Measurements from ENCODE around the gene DUSP22.

The DUSP22 gene

GRCh38 chr6:319177-320131, 27.2 kb downstream of the DUSP22 start:
- TF ChIP-seq ZNF70 (CRISPR knock-in tag; IDR thresholded peaks at IDR 0.05) (no peak), PPARA (CRISPR knock-in tag; IDR thresholded peaks at IDR 0.05; ENCODE audit: borderline replicate concordance) (no peak), TCF4 (CRISPR knock-in tag; IDR thresholded peaks at IDR 0.05; ENCODE audit: borderline replicate concordance) (no peak), ARNTL (CRISPR knock-in tag; IDR thresholded peaks at IDR 0.05; ENCODE audit: borderline replicate concordance, low read depth) (no peak), PATZ1 (CRISPR knock-in tag; IDR thresholded peaks at IDR 0.05; ENCODE audit: borderline replicate concordance) (no peak), ZFP3 (CRISPR knock-in tag; IDR thresholded peaks at IDR 0.05) (no peak)
- ATAC-seq: no peak

GRCh38 chr6:320351-321157, 28.3 kb downstream of the DUSP22 start:
- no peak for ATAC-seq
- no peak for TF ChIP-seq ARNTL (CRISPR knock-in tag; IDR thresholded peaks at IDR 0.05; ENCODE audit: borderline replicate concordance, low read depth)
- TF ChIP-seq PPARA (CRISPR knock-in tag; IDR thresholded peaks at IDR 0.05; ENCODE audit: borderline replicate concordance): no peak
- TF ChIP-seq OSR1 (CRISPR knock-in tag; IDR thresholded peaks at IDR 0.05): no peak
- no peak for TF ChIP-seq RARB (CRISPR knock-in tag; IDR thresholded peaks at IDR 0.05)
- no peak for TF ChIP-seq GLIS3 (CRISPR knock-in tag; IDR thresholded peaks at IDR 0.05)
- TF ChIP-seq TOX (CRISPR knock-in tag; IDR thresholded peaks at IDR 0.05; ENCODE audit: borderline replicate concordance): no peak
- no peak for TF ChIP-seq BACH2 (CRISPR knock-in tag; IDR thresholded peaks at IDR 0.05; ENCODE audit: borderline replicate concordance)
- no peak for TF ChIP-seq TSHZ2 (CRISPR knock-in tag; IDR thresholded peaks at IDR 0.05)
- TF ChIP-seq PATZ1 (CRISPR knock-in tag; IDR thresholded peaks at IDR 0.05; ENCODE audit: borderline replicate concordance): no peak
- no peak for TF ChIP-seq ZNF565 (CRISPR knock-in tag; conservative IDR thresholded peaks at IDR 0.05; ENCODE audit: low read depth)
- no peak for TF ChIP-seq CREB5 (CRISPR knock-in tag; IDR thresholded peaks at IDR 0.05; ENCODE audit: low read depth)
- no peak for TF ChIP-seq ZFP30 (CRISPR knock-in tag; IDR thresholded peaks at IDR 0.05)
- TF ChIP-seq ESRRG (CRISPR knock-in tag; IDR thresholded peaks at IDR 0.05): no peak
- no peak for TF ChIP-seq CSRNP3 (CRISPR knock-in tag; IDR thresholded peaks at IDR 0.05)
- no peak for TF ChIP-seq ZNF8 (CRISPR knock-in tag; IDR thresholded peaks at IDR 0.05)
- TF ChIP-seq ISL1 (CRISPR knock-in tag; IDR thresholded peaks at IDR 0.05): no peak
- no peak for TF ChIP-seq SNAI2 (CRISPR knock-in tag; IDR thresholded peaks at IDR 0.05)
